ENCODE data around the gene HACD2.

The HACD2 gene

DNA sequence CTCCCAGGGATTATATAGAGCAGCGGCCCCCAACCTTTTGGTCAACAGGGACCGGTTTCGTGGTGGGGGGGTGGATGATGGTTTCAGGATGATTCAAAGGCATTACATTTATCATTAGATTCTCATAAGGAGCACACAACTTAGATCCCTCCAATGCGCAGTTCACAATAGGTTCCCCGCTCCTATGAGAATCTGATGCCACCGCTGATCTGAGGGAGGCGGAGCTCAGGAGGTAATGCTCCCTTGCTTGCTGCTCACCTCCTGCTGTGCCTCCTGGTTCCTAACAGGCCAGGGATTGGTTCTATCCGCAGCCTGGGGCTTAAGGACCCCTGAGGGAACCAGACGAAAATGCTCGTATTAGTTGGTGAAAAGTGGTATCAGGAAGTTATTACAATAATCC, 1.3 kb upstream of the HACD2 start:
- TF ChIP-seq, protein P1, sequence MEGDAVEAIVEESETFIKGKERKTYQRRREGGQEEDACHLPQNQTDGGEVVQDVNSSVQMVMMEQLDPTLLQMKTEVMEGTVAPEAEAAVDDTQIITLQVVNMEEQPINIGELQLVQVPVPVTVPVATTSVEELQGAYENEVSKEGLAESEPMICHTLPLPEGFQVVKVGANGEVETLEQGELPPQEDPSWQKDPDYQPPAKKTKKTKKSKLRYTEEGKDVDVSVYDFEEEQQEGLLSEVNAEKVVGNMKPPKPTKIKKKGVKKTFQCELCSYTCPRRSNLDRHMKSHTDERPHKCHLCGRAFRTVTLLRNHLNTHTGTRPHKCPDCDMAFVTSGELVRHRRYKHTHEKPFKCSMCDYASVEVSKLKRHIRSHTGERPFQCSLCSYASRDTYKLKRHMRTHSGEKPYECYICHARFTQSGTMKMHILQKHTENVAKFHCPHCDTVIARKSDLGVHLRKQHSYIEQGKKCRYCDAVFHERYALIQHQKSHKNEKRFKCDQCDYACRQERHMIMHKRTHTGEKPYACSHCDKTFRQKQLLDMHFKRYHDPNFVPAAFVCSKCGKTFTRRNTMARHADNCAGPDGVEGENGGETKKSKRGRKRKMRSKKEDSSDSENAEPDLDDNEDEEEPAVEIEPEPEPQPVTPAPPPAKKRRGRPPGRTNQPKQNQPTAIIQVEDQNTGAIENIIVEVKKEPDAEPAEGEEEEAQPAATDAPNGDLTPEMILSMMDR (IDR thresholded peaks at IDR 0.05; ENCODE audit: insufficient read depth, low read length, missing control alignments) = no peak
- CTCF ChIA-PET = interaction anchor here (0.8 to 2.2 kb wide), 4 partner anchors 9 to 137 kb away, joined by 3 to 7 read pairs (median 5); no protein-coding TSS in a partner anchor
- POLR2A ChIA-PET = interaction anchor here (0.6 to 3.6 kb wide), 5 partner anchors 10 to 78 kb away, joined by 3 to 14 read pairs (median 4); no protein-coding TSS in a partner anchor
- H3K4me3 ChIP-seq (ENCODE audit: low read depth, low read length) = peak overlapping the region; percentile 76
- DNase-seq (ENCODE audit: low read depth, low spot score) = no peak

DNA sequence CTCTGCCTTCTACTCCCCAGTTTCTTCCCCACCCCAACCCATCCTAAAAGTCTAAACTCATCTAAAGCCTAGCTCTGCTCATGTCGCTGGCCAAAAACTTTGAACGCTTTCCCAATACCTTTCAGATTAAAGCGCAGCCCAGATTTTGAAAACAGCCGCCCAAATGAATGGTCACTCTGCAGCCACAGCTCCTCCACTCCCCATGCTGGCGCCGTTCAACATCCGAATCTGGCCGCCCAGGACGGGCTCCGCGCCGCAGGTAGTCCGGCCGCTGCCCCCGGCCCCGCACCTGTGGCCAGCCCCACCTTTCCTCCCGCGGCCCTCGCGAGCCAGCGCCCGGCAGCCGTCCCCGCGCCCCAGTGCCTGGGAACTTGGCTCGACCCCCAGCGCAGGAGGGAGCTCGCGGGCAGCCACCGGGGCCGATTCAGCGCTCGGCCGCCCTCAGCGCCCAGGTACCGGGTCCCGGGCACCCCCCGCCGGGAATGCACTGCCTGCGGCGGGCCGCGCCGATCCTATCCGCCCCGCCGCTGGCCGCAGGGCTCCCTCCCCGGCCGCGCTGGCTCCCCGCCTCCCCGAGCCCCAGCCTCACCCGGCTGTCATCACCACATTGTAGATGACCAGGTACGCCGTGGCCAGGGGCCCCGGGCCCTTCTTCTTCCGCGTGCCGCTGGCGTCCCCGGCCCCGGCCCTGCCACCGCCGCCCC, 417 bp downstream of the HACD2 start:
- CTCF ChIA-PET = interaction anchor here (0.6 to 4.4 kb wide), 9 partner anchors 9 to 139 kb away, joined by 3 to 22 read pairs (median 5); no protein-coding TSS in a partner anchor
- TF ChIP-seq, protein P1 (IDR thresholded peaks at IDR 0.05; ENCODE audit: insufficient read depth, low read length, missing control alignments) = peak; percentile 44
- DNase-seq (ENCODE audit: low read depth, low spot score) = no peak
- H3K4me3 ChIP-seq (ENCODE audit: low read depth, low read length) = peak overlapping the region; percentile 68
- POLR2A ChIA-PET = interaction anchor here (0.6 to 3.6 kb wide), 3 partner anchors 18 to 157 kb away, joined by 3 to 14 read pairs (median 3); no protein-coding TSS in a partner anchor

DNA sequence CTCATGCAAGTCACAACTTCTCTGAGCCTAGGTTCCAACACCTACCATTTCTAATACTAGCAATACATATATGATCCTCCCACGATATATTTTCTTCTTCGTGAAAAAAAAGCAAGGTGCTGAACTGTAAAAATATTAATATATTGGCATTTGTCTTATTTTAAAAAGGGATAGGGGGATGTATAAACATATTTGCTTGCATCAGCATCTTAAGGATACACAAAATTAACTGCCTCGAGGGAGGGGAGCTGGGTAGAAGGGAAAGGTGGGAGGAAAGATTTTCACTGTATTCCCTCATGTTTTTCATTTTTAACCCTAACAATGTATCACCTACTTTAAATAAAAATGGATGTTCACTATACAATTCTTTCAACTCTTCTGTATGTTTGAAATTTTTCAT, 1.3 kb downstream of the HACD2 start:
- POLR2A ChIA-PET = interaction anchor here (0.6 to 1.2 kb wide), 2 partner anchors 37 to 158 kb away, joined by 3 read pairs; no protein-coding TSS in a partner anchor
- TF ChIP-seq, protein P1 (IDR thresholded peaks at IDR 0.05; ENCODE audit: insufficient read depth, low read length, missing control alignments) = no peak
- CTCF ChIA-PET = interaction anchor here (1.0 to 4.4 kb wide), 7 partner anchors 8 to 140 kb away, joined by 3 to 22 read pairs (median 6); no protein-coding TSS in a partner anchor
- peak overlapping the region; percentile 68 for H3K4me3 ChIP-seq (ENCODE audit: low read depth, low read length)
- no peak for DNase-seq (ENCODE audit: low read depth, low spot score)

DNA sequence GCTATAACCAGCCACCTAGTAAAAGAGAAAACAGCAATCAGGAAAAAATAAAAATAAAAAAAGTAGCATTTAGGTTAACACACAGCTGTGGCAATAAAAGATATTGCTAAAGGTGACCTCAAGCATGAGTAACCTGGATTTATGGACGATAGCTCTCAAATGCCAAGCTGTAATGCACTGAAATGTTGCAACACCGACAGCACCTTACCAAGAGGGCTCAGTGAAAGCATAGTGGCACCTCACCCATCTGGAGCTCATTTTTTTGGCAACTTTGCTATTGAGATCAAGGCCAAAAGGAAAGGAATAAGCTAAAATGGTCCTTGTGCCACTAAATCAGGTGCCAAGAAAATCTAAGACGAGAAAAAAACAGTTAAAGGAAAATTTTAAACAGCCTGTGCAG, 2.5 kb downstream of the HACD2 start:
- TF ChIP-seq, protein P1 (IDR thresholded peaks at IDR 0.05; ENCODE audit: insufficient read depth, low read length, missing control alignments) = no peak
- no peak overlapping the region for H3K4me3 ChIP-seq (ENCODE audit: low read depth, low read length)
- no peak for DNase-seq (ENCODE audit: low read depth, low spot score)
- ChIA-PET CTCF (interaction anchor here (0.9 to 4.4 kb wide), 3 partner anchors 23 to 135 kb away, joined by 3 to 22 read pairs (median 3); no protein-coding TSS in a partner anchor), POLR2A (no interaction called here)

DNA sequence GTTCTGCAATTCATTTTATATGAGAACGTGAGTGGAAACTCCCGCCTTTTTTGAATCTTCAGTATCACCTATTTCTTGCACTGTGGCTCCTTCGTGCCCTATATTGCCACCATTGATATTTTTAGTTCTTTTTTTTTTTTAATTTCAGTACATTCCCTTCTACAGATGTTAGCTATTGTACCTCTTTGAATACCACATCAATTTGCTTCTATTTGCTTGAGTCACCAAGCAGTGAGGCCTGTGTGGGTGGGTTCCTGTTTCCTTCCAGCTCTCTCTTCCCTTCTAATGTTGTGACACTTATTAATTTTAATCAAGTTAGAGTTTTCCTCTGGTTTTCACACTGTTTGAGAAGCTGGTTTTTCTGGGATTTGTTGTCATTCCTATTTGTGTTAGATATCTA, 8.7 kb downstream of the HACD2 start:
- ChIA-PET POLR2A (interaction anchor here (0.6 to 0.8 kb wide), 2 partner anchors 10 to 101 kb away, joined by 3 to 4 read pairs; no protein-coding TSS in a partner anchor), CTCF (interaction anchor here (1.6 to 10.4 kb wide), 4 partner anchors 8 to 147 kb away, joined by 6 to 99 read pairs (median 10); partner anchors contain the start of gene HACD2)

More for the DNA sequence above, 8.7 kb downstream of the HACD2 start:
- no peak for DNase-seq (ENCODE audit: low read depth, low spot score)
- H3K4me3 ChIP-seq (ENCODE audit: low read depth, low read length) = no peak overlapping the region
- TF ChIP-seq, protein P1 (IDR thresholded peaks at IDR 0.05; ENCODE audit: insufficient read depth, low read length, missing control alignments) = no peak
